Activated CD4-positive, alpha-beta T cell treated with anti-CD3 and anti-CD28 coated beads, Interleukin-10, Interleukin-2, amounts not matched to agents 100 ng/mL and 50 ng/mL, durations not matched to agents 16 hours and 8 hours (primary cell): ENCODE measurements around the gene IPMK.

ENCODE experiments used
- DNase-seq: peaks from one replicate; pipeline ENCODE4 v3.0.0-alpha.2; 2020

IPMK gene

GRCh38 chr10:58152673-58153263 lies 114.9 kb downstream of the IPMK start:
- peak; percentile 60 for DNase-seq

DNA sequence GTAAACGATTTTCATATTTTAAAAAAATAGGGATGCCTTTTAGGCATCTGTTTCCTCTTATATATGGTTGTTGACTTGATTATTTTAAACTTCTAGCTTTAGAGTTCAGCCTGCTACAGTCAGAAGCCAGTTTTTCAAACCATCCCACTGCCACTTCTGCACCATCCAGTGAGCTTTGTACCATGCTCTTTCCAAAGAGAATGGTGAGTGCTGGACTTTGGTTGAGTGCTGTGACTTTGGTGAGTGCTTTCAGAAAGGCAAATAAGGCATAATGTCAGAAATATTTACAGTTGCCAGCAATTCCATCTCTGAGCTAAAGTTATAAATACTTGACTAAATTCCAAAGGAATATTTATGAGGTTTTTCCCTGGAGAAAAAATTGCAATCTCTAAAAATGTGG lies 117.4 kb downstream of the IPMK start:
- no peak for DNase-seq

DNA sequence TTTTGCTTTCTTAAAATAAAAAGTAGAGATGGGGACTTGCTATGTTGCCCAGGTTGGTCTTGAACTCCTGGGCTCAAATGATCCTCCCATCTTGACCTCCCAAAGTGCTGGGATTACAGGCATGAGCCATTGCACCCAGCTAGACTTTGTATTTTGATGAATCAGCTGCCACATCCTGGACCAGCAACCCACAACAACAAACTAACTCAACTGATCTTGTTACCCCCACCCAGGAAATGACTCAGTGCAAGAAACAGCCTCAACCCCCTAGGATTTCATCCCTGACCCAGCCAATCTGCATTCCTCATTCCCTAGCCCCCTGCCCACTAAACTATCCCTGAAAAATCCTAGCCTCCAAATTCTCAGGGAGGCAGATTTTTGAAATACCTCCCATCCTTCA lies 123.8 kb downstream of the IPMK start:
- DNase-seq, result peak; percentile 39
